Ovary (tissue), 9 donors: ENCODE measurements around the gene AHCTF1. TPM values are rescaled to one million over a fixed set of nuclear protein-coding genes. Genes with fewer than 3 reads are reported as not detected.

Experiments
- DNase-seq, 5 donors: peaks; one replicate each; pipeline ENCODE4 v3.0.0-alpha.2; 2019 to 2020
- H3K27ac ChIP-seq, 2 donors: fragments of 200-600 bp; one replicate each; pipeline versions ENCODE4 v1.5.1 to v1.8.0; 2019 to 2022
- H3K27me3 ChIP-seq: fragments of 200-600 bp; one replicate; pipeline ENCODE4 v1.8.0; 2022
- H3K36me3 ChIP-seq: fragments of 200-600 bp; sonication (generic); one replicate; pipeline ENCODE4 v1.5.1; 2019
- H3K4me1 ChIP-seq: one replicate; pipeline ENCODE4 v1.8.1; 2013; ENCODE audit warnings: mild to moderate bottlenecking, moderate library complexity; ENCODE audit not compliant: insufficient read depth
- H3K4me3 ChIP-seq: fragments of 200-600 bp; sonication (generic); one replicate; pipeline ENCODE4 v1.5.1; 2017
- H3K9me3 ChIP-seq, 2 donors: fragments of 200-600 bp in 1 of 2; sonication (generic) in 1 of 2; one replicate each; pipeline versions ENCODE4 v1.5.1 to v1.8.1; 2013 to 2019; ENCODE audit warnings: mild to moderate bottlenecking in 1 of 2, moderate library complexity in 1 of 2
- CTCF ChIP-seq, 3 donors: fragments of 450-650 bp in 2 of 3; fragments of 200-600 bp in 1 of 3; IDR thresholded peaks; one replicate each; pipeline versions ENCODE4 v1.5.1 to v1.8.0; 2016 to 2022; ENCODE audit warnings: antibody characterized with exemption in 3 of 3, mild to moderate bottlenecking in 1 of 3
- EP300 ChIP-seq: sonication (generic); formaldehyde crosslinking; IDR thresholded peaks from one replicate; pipeline ENCODE4 v1.6.1; 2017; ENCODE audit warnings: antibody characterized with exemption
- POLR2A ChIP-seq: fragments of 450-650 bp; IDR thresholded peaks from one replicate; pipeline ENCODE4 v1.6.1; 2017; ENCODE audit warnings: antibody characterized with exemption, mild to moderate bottlenecking, moderate library complexity
- WGBS, 3 donors: extraction: QIAGEN DNeasy Blood & Tissue Kit in 1 of 3; methylation state at CpG; one replicate each; pipeline versions ENCODE4 v1.1.5 to v1.1.7; 2013 to 2017; 5-methylcytosine and 5-hydroxymethylcytosine counted together
- intact Hi-C, 4 donors: fragments of 100-400 bp; cut with DNase I; formaldehyde crosslinking; loops; one replicate each; pipeline versions ENCODE4 v1.11.0 to v1.15.1; 2022 to 2023
- polyA plus RNA-seq, 2 donors: library from polyadenylated mRNA; stranded (reverse); fragments of 200-250 nt in 1 of 2; fragments of 350-450 nt in 1 of 2; fragmentation: Illumina TruSeq in 1 of 2; extraction: RNeasy Lipid Tissue Mini Kit (QIAGEN cat#74804) in 1 of 2; gene quantifications; one replicate each; pipeline ENCODE4 v1.2.3, GENCODE V29; 2013 to 2014
- total RNA-seq, 7 donors: library from RNA; depleted of rRNA in 2 of 7; stranded (reverse); fragments of >200 nt in 2 of 7; fragmentation: NEBNext Ultra II Directional in 3 of 7; extraction: Animal tissue kit (Norgen Biotek cat#: 25700) in 3 of 7; gene quantifications; one replicate each; pipeline versions ENCODE4 v1.1.0 to v1.2.4, GENCODE V29; 2016 to 2023
- donor health status: DM: no; HTN: no; CAD: no; lungs with moderate emphysema.
- donor health status: DM: no; HTN: no; CAD: no.
- donor health status: Bipolar disorder and iron deficiency.
- donor health status: DM: yes; HTN: yes; CAD: no.
- donor health status: DM: no; HTN: no; CAD: no.
- donor health status: DM: yes; HTN: yes; CAD: no.

The AHCTF1 gene
- total and polyA plus RNA-seq, 9 donors, result 18.8 to 60.4 (median 47.2) TPM

GRCh38 chr1:246837418-246838117 lies 94.2 kb downstream of the AHCTF1 start:
- Histone ChIP-seq H3K36me3 (no peaks in the 10 kb centered on the region), H3K27ac (no peak overlapping the region), H3K4me3 (no peak overlapping the region), H3K9me3 (no peaks in the 10 kb centered on the region), H3K27me3 (no peaks in the 10 kb centered on the region), H3K4me1 (no peaks in the 10 kb centered on the region)
- TF ChIP-seq CTCF (IDR thresholded peaks at IDR 0.05) (no peak), POLR2A (no peak), EP300 (no peak)
- intact Hi-C loops, result loop anchor here in 1 of 4 donors (10.0 kb wide), 1 partner anchor 67 kb away; no protein-coding TSS in a partner anchor
- WGBS, 3 donors, result 83 to 88% (median 86%) methylated on average over 9 of the region's 9 CpGs
- no peak for DNase-seq

GRCh38 chr1:246836209-246836966 lies 95.4 kb downstream of the AHCTF1 start:
- H3K9me3 ChIP-seq, result no peaks in the 10 kb centered on the region

GRCh38 chr1:246831543-246831942 lies 100.2 kb downstream of the AHCTF1 start:
- Histone ChIP-seq H3K9me3 (no peaks in the 10 kb centered on the region), H3K27me3 (no peaks in the 10 kb centered on the region), H3K4me1 (no peaks in the 10 kb centered on the region), H3K4me3 (no peak overlapping the region), H3K27ac (no peak overlapping the region), H3K36me3 (no peaks in the 10 kb centered on the region)
- TF ChIP-seq POLR2A (no peak), CTCF (IDR thresholded peaks at IDR 0.05) (no peak), EP300 (no peak)
- no peak for DNase-seq
- WGBS, 3 donors, result 71 to 74% (median 71%) methylated on average over 4 of the region's 4 CpGs
- intact Hi-C loops, result loop anchor here in 1 of 4 donors (10.0 kb wide), 1 partner anchor 73 kb away; no protein-coding TSS in a partner anchor

More at GRCh38 chr1:246836209-246836966, 95.4 kb downstream of the AHCTF1 start:
- Histone ChIP-seq H3K4me3 (no peak overlapping the region), H3K36me3 (no peaks in the 10 kb centered on the region), H3K27ac (no peak overlapping the region), H3K4me1 (no peaks in the 10 kb centered on the region), H3K27me3 (no peaks in the 10 kb centered on the region)
- WGBS, 3 donors, result 17 to 38% (median 24%) methylated on average over 6 of the region's 6 CpGs
- TF ChIP-seq CTCF (IDR thresholded peaks at IDR 0.05) (no peak), EP300 (no peak), POLR2A (no peak)
- intact Hi-C loops, result loop anchor here in 1 of 4 donors (10.0 kb wide), 1 partner anchor 68 kb away; no protein-coding TSS in a partner anchor
- no peak for DNase-seq

DNA sequence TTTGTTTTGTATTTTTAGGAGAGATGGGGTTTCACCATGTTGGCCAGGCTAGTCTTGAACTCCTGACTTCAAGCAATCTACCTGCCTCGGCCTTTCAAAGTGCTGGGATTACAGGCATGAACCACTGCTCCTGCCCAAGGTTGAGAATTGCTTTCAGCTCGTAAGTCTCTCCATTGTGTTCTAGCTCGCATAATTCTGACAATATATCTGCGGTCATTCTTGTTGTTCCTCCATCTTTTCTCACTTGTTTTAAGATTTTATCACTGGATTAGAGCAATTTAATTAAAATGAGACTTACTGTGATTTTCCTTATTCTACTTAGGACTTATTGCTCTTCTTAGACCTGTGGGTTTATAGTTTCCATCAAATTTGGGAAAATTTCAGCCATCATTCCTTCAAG lies 102.9 kb downstream of the AHCTF1 start:
- H3K27me3 ChIP-seq, result no peaks in the 10 kb centered on the region
- H3K4me1 ChIP-seq, result no peaks in the 10 kb centered on the region
- intact Hi-C loops, result no loop called here
- no peaks in the 10 kb centered on the region for H3K9me3 ChIP-seq
- H3K27ac ChIP-seq, result no peak overlapping the region
- no peak for TF ChIP-seq CTCF (IDR thresholded peaks at IDR 0.05)
- no peak for TF ChIP-seq EP300
- no peak for TF ChIP-seq POLR2A
- H3K36me3 ChIP-seq, result no peaks in the 10 kb centered on the region
- WGBS, 3 donors, result 86 to 92% (median 86%) methylated on average over 4 of the region's 4 CpGs
- no peak for DNase-seq
- H3K4me3 ChIP-seq, result no peak overlapping the region
